Prostate gland (tissue), 2 donors: ENCODE measurements around the gene SP7. TPM values are rescaled to one million over a fixed set of nuclear protein-coding genes. Genes with fewer than 3 reads are reported as not detected.
A peak's percentile ranks its signal among the peaks of the same experiment; 100 is the strongest.

Experiments
- DNase-seq: peaks from one replicate; pipeline ENCODE4 v3.0.0-alpha.2; 2019; ENCODE audit warnings: low spot score
- H3K27ac ChIP-seq, 2 donors: fragments of 200-600 bp; sonication (generic); 2 replicates each; pipeline ENCODE4 v1.5.1; 2017 to 2019
- H3K27me3 ChIP-seq: fragments of 200-600 bp; sonication (generic); replicated peaks from 2 replicates; pipeline ENCODE4 v1.5.1; 2019; ENCODE audit not compliant: insufficient read depth
- H3K36me3 ChIP-seq, 2 donors: fragments of 200-600 bp; sonication (generic); 1 replicate in 1 of 2; 2 replicates in 1 of 2; pipeline versions ENCODE4 v1.5.1 to v1.8.1; 2017 to 2019
- H3K4me1 ChIP-seq: fragments of 200-600 bp; sonication (generic); replicated peaks from 2 replicates; pipeline ENCODE4 v1.5.1; 2019
- H3K4me3 ChIP-seq, 2 donors: fragments of 200-600 bp; sonication (generic); 2 replicates each; pipeline ENCODE4 v1.5.1; 2017 to 2019
- H3K9me3 ChIP-seq: fragments of 200-600 bp; sonication (generic); 2 replicates; pipeline ENCODE4 v1.5.1; 2017
- CTCF ChIP-seq, 4 experiments: fragments of 200-600 bp in 2 of 4; fragments of 450-650 bp in 2 of 4; sonication (generic) in 2 of 4; IDR thresholded peaks; 1 replicate in 3 of 4; 2 replicates in 1 of 4; pipeline ENCODE4 v1.5.1; 2016 to 2019; ENCODE audit warnings: antibody characterized with exemption in 4 of 4, mild to moderate bottlenecking in 2 of 4, moderate library complexity in 2 of 4
- POLR2A ChIP-seq: fragments of 450-650 bp; IDR thresholded peaks from one replicate; pipeline ENCODE4 v1.6.1; 2016; ENCODE audit warnings: antibody characterized with exemption, mild to moderate bottlenecking
- POLR2AphosphoS5 ChIP-seq: sonication (generic); formaldehyde crosslinking; IDR thresholded peaks from one replicate; pipeline ENCODE4 v1.6.1; 2017; ENCODE audit warnings: antibody characterized with exemption
- WGBS: methylation state at CpG from one replicate; pipeline ENCODE4 v1.1.5; 2018; 5-methylcytosine and 5-hydroxymethylcytosine counted together
- intact Hi-C: fragments of 100-400 bp; cut with DNase I; formaldehyde crosslinking; loops from one replicate; pipeline ENCODE4 v1.14.2; 2022
- total RNA-seq, 2 donors: library from RNA; depleted of rRNA; stranded (reverse); fragments of >200 nt; gene quantifications; one replicate each; pipeline ENCODE4 v1.1.0, GENCODE V29; 2016

Gene SP7
- total RNA-seq, 2 donors from 2014 or later, result not detected

GRCh38 chr12:53313996-53314395 is 22.2 kb downstream of the SP7 start:
- H3K27ac ChIP-seq, result no peak overlapping the region
- H3K4me1 ChIP-seq, result no peaks in the 10 kb centered on the region
- 67% methylated on average over 3 of the region's 3 CpGs for WGBS
- no peaks in the 10 kb centered on the region for H3K36me3 ChIP-seq
- no peak overlapping the region for H3K4me3 ChIP-seq
- intact Hi-C loops, result no loop called here
- DNase-seq, result no peak
- no peaks in the 10 kb centered on the region for H3K27me3 ChIP-seq
- H3K9me3 ChIP-seq, result no peaks in the 10 kb centered on the region
- no peak for TF ChIP-seq CTCF (IDR thresholded peaks at IDR 0.05)
- no peak for TF ChIP-seq POLR2AphosphoS5
- TF ChIP-seq POLR2A, result no peak

- H3K9me3 ChIP-seq, result no peaks in the 10 kb centered on the region
- TF ChIP-seq POLR2A (no peak), CTCF (IDR thresholded peaks at IDR 0.05) (no peak), POLR2AphosphoS5 (no peak)
- H3K4me1 ChIP-seq, result no peaks in the 10 kb centered on the region
- intact Hi-C loops, result no loop called here
- H3K4me3 ChIP-seq, result no peak overlapping the region
- WGBS, result 81% methylated on average over 3 of the region's 4 CpGs
- H3K27ac ChIP-seq, result no peak overlapping the region
- DNase-seq, result no peak
- no peaks in the 10 kb centered on the region for H3K27me3 ChIP-seq
- no peaks in the 10 kb centered on the region for H3K36me3 ChIP-seq
Observed at GRCh38 chr12:53308276-53308675, 27.9 kb downstream of the SP7 start.

GRCh38 chr12:53306826-53307225 is 29.3 kb downstream of the SP7 start:
- H3K4me3 ChIP-seq, result no peak overlapping the region
- DNase-seq, result no peak
- no peaks in the 10 kb centered on the region for H3K9me3 ChIP-seq
- 94% methylated on average over 10 of the region's 10 CpGs for WGBS
- no peak for TF ChIP-seq POLR2A
- no peak for TF ChIP-seq CTCF (IDR thresholded peaks at IDR 0.05)
- TF ChIP-seq POLR2AphosphoS5, result no peak
- no peak overlapping the region for H3K27ac ChIP-seq
- H3K36me3 ChIP-seq, result no peaks in the 10 kb centered on the region
- H3K4me1 ChIP-seq, result peaks cover 3% of the 10 kb centered on the region
- intact Hi-C loops, result no loop called here
- H3K27me3 ChIP-seq, result no peaks in the 10 kb centered on the region

GRCh38 chr12:53302903-53303302 is 33.3 kb downstream of the SP7 start:
- no peak for TF ChIP-seq CTCF (IDR thresholded peaks at IDR 0.05)
- no peak for TF ChIP-seq POLR2A
- TF ChIP-seq POLR2AphosphoS5, result no peak
- peaks cover 0 to 5% of the 10 kb centered on the region in 2 donors for H3K36me3 ChIP-seq
- 91% methylated on average over 5 of the region's 5 CpGs for WGBS
- no peaks in the 10 kb centered on the region for H3K27me3 ChIP-seq
- H3K27ac ChIP-seq, result no peak overlapping the region
- intact Hi-C loops, result no loop called here
- peaks cover 9% of the 10 kb centered on the region for H3K4me1 ChIP-seq
- H3K9me3 ChIP-seq, result no peaks in the 10 kb centered on the region
- no peak overlapping the region for H3K4me3 ChIP-seq
- no peak for DNase-seq

- Histone ChIP-seq H3K4me1 (peaks cover 9% of the 10 kb centered on the region), H3K36me3 (peaks cover 0 to 7% of the 10 kb centered on the region in 2 donors), H3K27ac (peak overlapping the region in 1 of 2 donors; percentile 54), H3K27me3 (no peaks in the 10 kb centered on the region), H3K9me3 (no peaks in the 10 kb centered on the region), H3K4me3 (peak overlapping the region; percentile 56 to 75)
- no peak for DNase-seq
- intact Hi-C loops, result no loop called here
- no peak for TF ChIP-seq POLR2AphosphoS5
- no peak for TF ChIP-seq CTCF (IDR thresholded peaks at IDR 0.05)
- WGBS, result under 1% methylated on average over 12 of the region's 12 CpGs
Observed at GRCh38 chr12:53300187-53300586, 36.0 kb downstream of the SP7 start.
